Hepatocyte (in vitro differentiated cells): ENCODE data around the gene DCLK2.

ENCODE experiments used
- EZH2 ChIP-seq: fragments of 200-600 bp; sonication (generic); IDR thresholded peaks from 2 replicates; pipeline ENCODE4 v1.6.1; 2016; ENCODE audit warnings: antibody characterized with exemption, mild to moderate bottlenecking, borderline replicate concordance
- EZH2phosphoT487 ChIP-seq: fragments of 200-600 bp; sonication (generic); IDR thresholded peaks from one replicate; pipeline ENCODE4 v1.6.1; 2018; ENCODE audit warnings: antibody characterized with exemption, mild to moderate bottlenecking, low read depth, moderate library complexity; ENCODE audit not compliant: unreplicated experiment, severe bottlenecking
- TF ChIP-seq, protein P1 (sequence below): fragments of 200-600 bp; sonication (generic); IDR thresholded peaks from 2 replicates; pipeline ENCODE4 v1.5.1; 2016; ENCODE audit warnings: antibody characterized with exemption, mild to moderate bottlenecking; ENCODE audit not compliant: poor library complexity

DNA sequence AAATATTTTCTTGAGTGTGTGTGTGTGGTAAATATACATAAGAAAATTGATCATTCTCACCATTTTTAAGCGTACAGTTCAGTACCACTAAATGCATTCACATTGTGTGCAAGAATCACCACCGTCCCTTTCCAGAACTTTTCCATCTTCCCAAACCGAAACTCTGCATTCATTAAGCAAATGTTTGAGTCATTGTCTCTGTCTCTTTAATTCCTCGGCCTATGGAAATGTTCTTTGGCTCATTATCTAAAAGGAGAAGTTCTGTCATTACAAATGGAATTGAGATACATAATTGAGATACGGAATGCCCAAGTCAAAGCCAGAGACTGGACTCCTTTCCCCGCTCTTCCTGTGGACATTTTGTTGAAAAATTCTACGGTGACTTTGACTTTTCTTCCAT is 168.9 kb downstream of the DCLK2 start:
- TF ChIP-seq, protein P1, sequence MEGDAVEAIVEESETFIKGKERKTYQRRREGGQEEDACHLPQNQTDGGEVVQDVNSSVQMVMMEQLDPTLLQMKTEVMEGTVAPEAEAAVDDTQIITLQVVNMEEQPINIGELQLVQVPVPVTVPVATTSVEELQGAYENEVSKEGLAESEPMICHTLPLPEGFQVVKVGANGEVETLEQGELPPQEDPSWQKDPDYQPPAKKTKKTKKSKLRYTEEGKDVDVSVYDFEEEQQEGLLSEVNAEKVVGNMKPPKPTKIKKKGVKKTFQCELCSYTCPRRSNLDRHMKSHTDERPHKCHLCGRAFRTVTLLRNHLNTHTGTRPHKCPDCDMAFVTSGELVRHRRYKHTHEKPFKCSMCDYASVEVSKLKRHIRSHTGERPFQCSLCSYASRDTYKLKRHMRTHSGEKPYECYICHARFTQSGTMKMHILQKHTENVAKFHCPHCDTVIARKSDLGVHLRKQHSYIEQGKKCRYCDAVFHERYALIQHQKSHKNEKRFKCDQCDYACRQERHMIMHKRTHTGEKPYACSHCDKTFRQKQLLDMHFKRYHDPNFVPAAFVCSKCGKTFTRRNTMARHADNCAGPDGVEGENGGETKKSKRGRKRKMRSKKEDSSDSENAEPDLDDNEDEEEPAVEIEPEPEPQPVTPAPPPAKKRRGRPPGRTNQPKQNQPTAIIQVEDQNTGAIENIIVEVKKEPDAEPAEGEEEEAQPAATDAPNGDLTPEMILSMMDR: no peak
- TF ChIP-seq EZH2 (no peak), EZH2phosphoT487 (no peak)
